Fibroblast of the conjunctiva (primary cell): ENCODE data around the gene AHR.
A peak's percentile ranks its signal among the peaks of the same experiment; 100 is the strongest.
"Not testable (repeated sequence)": the region's sequence is repeated elsewhere in the genome, so short reads cannot be mapped to it uniquely, and the experiment has no call there.

ENCODE experiments used
- DNase-seq: peaks from one replicate; pipeline ENCODE4 v3.0.0-alpha.2; 2010; ENCODE audit warnings: low read depth

Gene AHR

GRCh38 chr7:17339952-17340351 is 41.5 kb downstream of the AHR start:
- no peak for DNase-seq

- DNase-seq: no peak
Observed at GRCh38 chr7:17340655-17341054, 42.2 kb downstream of the AHR start.

- peak; percentile 14 for DNase-seq
Observed at GRCh38 chr7:17342756-17343155, 44.3 kb downstream of the AHR start.

GRCh38 chr7:17347401-17347800 is 48.9 kb downstream of the AHR start:
- no peak for DNase-seq

- not testable (repeated sequence) for DNase-seq
Observed at GRCh38 chr7:17348932-17349331, 50.5 kb downstream of the AHR start.

GRCh38 chr7:17350321-17350720 is 51.9 kb downstream of the AHR start:
- DNase-seq: not testable (repeated sequence)

GRCh38 chr7:17353650-17354419 is 55.4 kb downstream of the AHR start:
- DNase-seq: not testable (repeated sequence)

GRCh38 chr7:17354473-17354872 is 56.0 kb downstream of the AHR start:
- DNase-seq: no peak

- DNase-seq: no peak
Observed at GRCh38 chr7:17355050-17355449, 56.6 kb downstream of the AHR start.

- no peak for DNase-seq
Observed at GRCh38 chr7:17357952-17358351, 59.5 kb downstream of the AHR start.

- DNase-seq: no peak
Observed at GRCh38 chr7:17359610-17360009, 61.2 kb downstream of the AHR start.

- DNase-seq: no peak
Observed at GRCh38 chr7:17362439-17363105, 64.1 kb downstream of the AHR start.

GRCh38 chr7:17364671-17365070 is 66.2 kb downstream of the AHR start:
- no peak for DNase-seq

- no peak for DNase-seq
Observed at GRCh38 chr7:17365775-17366174, 67.3 kb downstream of the AHR start.

GRCh38 chr7:17367502-17367901 is 69.0 kb downstream of the AHR start:
- no peak for DNase-seq

- DNase-seq: no peak
Observed at GRCh38 chr7:17368856-17369524, 70.5 kb downstream of the AHR start.

- peak; percentile 94 for DNase-seq
Observed at GRCh38 chr7:17369691-17370426, 71.4 kb downstream of the AHR start.

GRCh38 chr7:17370901-17371585 is 72.6 kb downstream of the AHR start:
- DNase-seq: no peak

GRCh38 chr7:17371671-17372524 is 73.4 kb downstream of the AHR start:
- peak; percentile 93 for DNase-seq

- DNase-seq: no peak
Observed at GRCh38 chr7:17374157-17374556, 75.7 kb downstream of the AHR start.

- no peak for DNase-seq
Observed at GRCh38 chr7:17374654-17375053, 76.2 kb downstream of the AHR start.
